AG10803 (cell line): ENCODE results near the gene IGFBP3.

Experiments
- DNase-seq: peaks from one replicate; pipeline ENCODE4 v3.0.0; 2010; ENCODE audit warnings: low read depth
- H3K4me3 ChIP-seq: 2 replicates; pipeline ENCODE4 v1.5.1; 2011; ENCODE audit warnings: mild to moderate bottlenecking, low read length, control low read depth
- CTCF ChIP-seq: conservative IDR thresholded peaks from 2 replicates; pipeline ENCODE4 v1.5.1; 2011; ENCODE audit warnings: mild to moderate bottlenecking, low read length, control low read depth, inconsistent platforms

Gene IGFBP3

GRCh38 chr7:45881759-45882464, 39.2 kb downstream of the IGFBP3 start:
- no peak for TF ChIP-seq CTCF
- H3K4me3 ChIP-seq: no peak overlapping the region
- DNase-seq: peak; percentile 92

GRCh38 chr7:45881280-45881758, 39.8 kb downstream of the IGFBP3 start:
- no peak for DNase-seq
- no peak overlapping the region for H3K4me3 ChIP-seq
- TF ChIP-seq CTCF: no peak

- DNase-seq: no peak
- TF ChIP-seq CTCF: no peak
These were observed 40.6 kb downstream of the IGFBP3 start for GRCh38 chr7:45880433-45880860.

GRCh38 chr7:45878457-45879144, 42.5 kb downstream of the IGFBP3 start:
- H3K4me3 ChIP-seq: no peak overlapping the region
- DNase-seq: no peak
- TF ChIP-seq CTCF: no peak

More at GRCh38 chr7:45880433-45880860, 40.6 kb downstream of the IGFBP3 start:
- H3K4me3 ChIP-seq: no peak overlapping the region

- TF ChIP-seq CTCF: no peak
These were observed 44.6 kb downstream of the IGFBP3 start for GRCh38 chr7:45876519-45876918.

GRCh38 chr7:45874408-45875131, 46.5 kb downstream of the IGFBP3 start:
- DNase-seq: peak; percentile 73
- H3K4me3 ChIP-seq: no peak overlapping the region
- TF ChIP-seq CTCF: no peak

More at GRCh38 chr7:45876519-45876918, 44.6 kb downstream of the IGFBP3 start:
- H3K4me3 ChIP-seq: no peak overlapping the region
- no peak for DNase-seq
